NT2/D1 (cell line): ENCODE data around the gene ID2.

Experiments
- SUZ12 ChIP-seq: IDR thresholded peaks from 2 replicates; pipeline ENCODE4 v1.6.1; 2011; ENCODE audit not compliant: insufficient read length, insufficient read depth; ENCODE audit errors: extremely low read depth
- YY1 ChIP-seq: IDR thresholded peaks from 2 replicates; pipeline ENCODE4 v1.6.1; 2011; ENCODE audit not compliant: insufficient read length, insufficient read depth
- ZNF274 ChIP-seq: IDR thresholded peaks from 2 replicates; pipeline ENCODE4 v1.6.1; 2011; ENCODE audit warnings: mild to moderate bottlenecking, low read depth, low read length

DNA sequence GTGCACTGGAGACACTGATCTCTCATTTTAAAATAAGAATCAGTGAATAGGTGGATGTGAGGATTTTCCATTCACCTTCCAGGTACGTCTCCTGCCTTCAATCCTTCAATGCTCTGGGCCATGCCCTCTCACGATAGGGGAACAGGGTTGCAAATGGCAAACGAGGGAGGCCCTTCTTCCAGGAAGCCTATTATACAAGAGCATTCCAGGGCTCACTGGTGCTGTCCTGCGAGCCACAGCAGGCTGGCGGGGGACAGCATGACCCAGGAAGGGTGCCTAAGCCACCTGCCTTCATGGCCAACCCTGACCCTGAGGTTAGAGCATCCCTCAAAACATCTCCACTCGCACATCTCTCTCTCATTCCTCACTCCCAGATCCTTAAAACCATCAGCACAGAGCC is 20.6 kb upstream of the ID2 start:
- no peak for TF ChIP-seq SUZ12
- no peak for TF ChIP-seq ZNF274
- TF ChIP-seq YY1, result no peak
